ENCODE data around the gene TRAFD1. TPM values are rescaled to one million over a fixed set of nuclear protein-coding genes. Genes with fewer than 3 reads are reported as not detected.

TRAFD1 gene
- total and polyA plus RNA-seq, 8 donors = 40.1 to 46.2 (median 42.6) TPM

GRCh38 chr12:112180422-112180821 lies 55.1 kb downstream of the TRAFD1 start:
- DNase-seq (peak in 1 of 4 donors; percentile 5), ATAC-seq (no peak)
- H3K27me3 ChIP-seq = no peaks in the 10 kb centered on the region
- TF ChIP-seq CTCF (IDR thresholded peaks at IDR 0.05) = no peak
- no peak overlapping the region for H3K27ac ChIP-seq
- intact Hi-C loops (cut with DNase I) = no loop called here
- no peaks in the 10 kb centered on the region for H3K9me3 ChIP-seq
- no peaks in the 10 kb centered on the region for H3K4me1 ChIP-seq
- H3K4me3 ChIP-seq = no peak overlapping the region
- H3K36me3 ChIP-seq = peaks cover 0 to 94% of the 10 kb centered on the region in 2 donors

GRCh38 chr12:112182499-112182898 lies 57.1 kb downstream of the TRAFD1 start:
- no peak for TF ChIP-seq CTCF (IDR thresholded peaks at IDR 0.05)
- no peaks in the 10 kb centered on the region for H3K27me3 ChIP-seq
- ATAC-seq = peak; percentile 39
- intact Hi-C loops (cut with DNase I) = no loop called here
- no peak overlapping the region for H3K4me3 ChIP-seq
- peak in 2 of 4 donors; percentile 66 to 78 for DNase-seq
- H3K36me3 ChIP-seq = peaks cover 0 to 87% of the 10 kb centered on the region in 2 donors
- H3K9me3 ChIP-seq = no peaks in the 10 kb centered on the region
- no peak overlapping the region for H3K27ac ChIP-seq
- H3K4me1 ChIP-seq = no peaks in the 10 kb centered on the region

- Histone ChIP-seq H3K27me3 (no peaks in the 10 kb centered on the region), H3K4me1 (no peaks in the 10 kb centered on the region), H3K9me3 (no peaks in the 10 kb centered on the region), H3K36me3 (peaks cover 0 to 83% of the 10 kb centered on the region in 2 donors), H3K27ac (no peak overlapping the region), H3K4me3 (no peak overlapping the region)
- DNase-seq (no peak), ATAC-seq (peak; percentile 27)
- no peak for TF ChIP-seq CTCF (IDR thresholded peaks at IDR 0.05)
- intact Hi-C loops (cut with DNase I) = no loop called here
These were observed 58.0 kb downstream of the TRAFD1 start for GRCh38 chr12:112183141-112184021.

GRCh38 chr12:112184056-112184887 lies 58.9 kb downstream of the TRAFD1 start:
- intact Hi-C loops (cut with DNase I) = no loop called here
- DNase-seq (no peak), ATAC-seq (no peak)
- no peaks in the 10 kb centered on the region for H3K9me3 ChIP-seq
- TF ChIP-seq CTCF (IDR thresholded peaks at IDR 0.05) = no peak
- no peak overlapping the region for H3K27ac ChIP-seq
- H3K27me3 ChIP-seq = no peaks in the 10 kb centered on the region
- H3K4me3 ChIP-seq = no peak overlapping the region
- peaks cover 0 to 81% of the 10 kb centered on the region in 2 donors for H3K36me3 ChIP-seq
- no peaks in the 10 kb centered on the region for H3K4me1 ChIP-seq

Data from left lung (tissue), 10 donors.